Colonic mucosa (tissue), 4 donors: ENCODE measurements around the gene TOMM70. TPM values are rescaled to one million over a fixed set of nuclear protein-coding genes. Genes with fewer than 3 reads are reported as not detected.

Source experiments
- DNase-seq: peaks from one replicate; pipeline ENCODE4 v3.0.0-alpha.2; 2020
- H3K27ac ChIP-seq: fragments of 200-600 bp; one replicate; pipeline ENCODE4 v1.8.0; 2021
- H3K27me3 ChIP-seq: fragments of 200-600 bp; one replicate; pipeline ENCODE4 v1.8.0; 2021
- H3K36me3 ChIP-seq: fragments of 200-600 bp; one replicate; pipeline ENCODE4 v1.8.0; 2021
- H3K4me1 ChIP-seq: fragments of 200-600 bp; one replicate; pipeline ENCODE4 v1.8.0; 2021; ENCODE audit warnings: mild to moderate bottlenecking
- H3K4me3 ChIP-seq: fragments of 200-600 bp; one replicate; pipeline ENCODE4 v1.8.0; 2021
- H3K9ac ChIP-seq, 2 donors: one replicate each; pipeline ENCODE4 v1.7.0; 2013; ENCODE audit warnings: control low read depth in 2 of 2, low read depth in 2 of 2, low read length in 2 of 2
- H3K9me3 ChIP-seq: fragments of 200-600 bp; one replicate; pipeline ENCODE4 v1.8.0; 2021
- intact Hi-C: fragments of 100-400 bp; cut with DNase I; formaldehyde crosslinking; loops from one replicate; pipeline ENCODE4 v1.14.1; 2022
- total RNA-seq, 2 donors: library from RNA; stranded (reverse); fragmentation: NEBNext Ultra II Directional in 1 of 2; extraction: Animal tissue kit (Norgen Biotek cat#: 25700) in 1 of 2; gene quantifications; one replicate each; pipeline ENCODE4 v1.2.1, GENCODE V29; 2021
- TF ChIP-seq, protein P1 (sequence below): fragments of 200-600 bp; IDR thresholded peaks from one replicate; pipeline ENCODE4 v1.8.0; 2022; ENCODE audit warnings: antibody characterized with exemption, mild to moderate bottlenecking
- donor health status: healthy.
- donor health status: DM: no; HTN: no; CAD: no.
- donor health status: DM: no; HTN: no; CAD: no.

Gene TOMM70
- total RNA-seq, 2 donors from 2014 or later: 45.6 to 58.1 TPM

GRCh38 chr3:100426067-100426682, 25.3 kb upstream of the TOMM70 start:
- DNase-seq: peak; percentile 37
- H3K9ac ChIP-seq: no peak overlapping the region
- no peak overlapping the region for H3K4me3 ChIP-seq
- no peaks in the 10 kb centered on the region for H3K27me3 ChIP-seq
- no peaks in the 10 kb centered on the region for H3K9me3 ChIP-seq
- H3K4me1 ChIP-seq: peaks cover 3% of the 10 kb centered on the region
- TF ChIP-seq, protein P1, sequence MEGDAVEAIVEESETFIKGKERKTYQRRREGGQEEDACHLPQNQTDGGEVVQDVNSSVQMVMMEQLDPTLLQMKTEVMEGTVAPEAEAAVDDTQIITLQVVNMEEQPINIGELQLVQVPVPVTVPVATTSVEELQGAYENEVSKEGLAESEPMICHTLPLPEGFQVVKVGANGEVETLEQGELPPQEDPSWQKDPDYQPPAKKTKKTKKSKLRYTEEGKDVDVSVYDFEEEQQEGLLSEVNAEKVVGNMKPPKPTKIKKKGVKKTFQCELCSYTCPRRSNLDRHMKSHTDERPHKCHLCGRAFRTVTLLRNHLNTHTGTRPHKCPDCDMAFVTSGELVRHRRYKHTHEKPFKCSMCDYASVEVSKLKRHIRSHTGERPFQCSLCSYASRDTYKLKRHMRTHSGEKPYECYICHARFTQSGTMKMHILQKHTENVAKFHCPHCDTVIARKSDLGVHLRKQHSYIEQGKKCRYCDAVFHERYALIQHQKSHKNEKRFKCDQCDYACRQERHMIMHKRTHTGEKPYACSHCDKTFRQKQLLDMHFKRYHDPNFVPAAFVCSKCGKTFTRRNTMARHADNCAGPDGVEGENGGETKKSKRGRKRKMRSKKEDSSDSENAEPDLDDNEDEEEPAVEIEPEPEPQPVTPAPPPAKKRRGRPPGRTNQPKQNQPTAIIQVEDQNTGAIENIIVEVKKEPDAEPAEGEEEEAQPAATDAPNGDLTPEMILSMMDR: no peak
- intact Hi-C loops: no loop called here
- no peak overlapping the region for H3K27ac ChIP-seq
- H3K36me3 ChIP-seq: no peaks in the 10 kb centered on the region

- Histone ChIP-seq H3K36me3 (no peaks in the 10 kb centered on the region), H3K9me3 (no peaks in the 10 kb centered on the region), H3K27me3 (no peaks in the 10 kb centered on the region), H3K27ac (no peak overlapping the region), H3K9ac (no peak overlapping the region), H3K4me1 (peaks cover 3% of the 10 kb centered on the region), H3K4me3 (no peak overlapping the region)
- TF ChIP-seq, protein P1: no peak
- intact Hi-C loops: no loop called here
- no peak for DNase-seq
Observed at GRCh38 chr3:100425316-100425715, 24.4 kb upstream of the TOMM70 start.

GRCh38 chr3:100424261-100424660, 23.4 kb upstream of the TOMM70 start:
- Histone ChIP-seq H3K9ac (no peak overlapping the region), H3K27me3 (no peaks in the 10 kb centered on the region), H3K27ac (no peak overlapping the region), H3K36me3 (no peaks in the 10 kb centered on the region), H3K4me3 (no peak overlapping the region), H3K4me1 (peaks cover 3% of the 10 kb centered on the region), H3K9me3 (no peaks in the 10 kb centered on the region)
- intact Hi-C loops: no loop called here
- DNase-seq: no peak
- TF ChIP-seq, protein P1: no peak

DNA sequence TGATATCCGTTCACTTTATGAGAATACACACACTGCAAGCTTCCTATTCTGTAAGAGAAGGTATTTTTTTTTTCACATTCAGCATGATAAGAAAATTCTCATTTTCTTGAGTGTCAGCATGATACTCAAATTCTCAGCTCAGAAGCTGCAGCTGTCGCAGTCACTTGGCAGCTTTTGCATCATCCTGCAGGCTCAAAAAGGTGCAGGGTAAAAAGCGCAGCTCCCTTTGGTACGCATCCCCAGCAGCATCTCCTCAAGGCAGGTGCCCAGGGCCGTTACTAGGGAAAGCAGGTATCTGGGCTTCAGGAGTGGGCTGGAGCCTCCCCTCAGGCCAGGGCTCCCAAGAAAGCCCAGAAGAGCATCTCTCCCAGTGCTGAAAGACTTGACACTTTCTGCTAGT, 22.7 kb upstream of the TOMM70 start:
- TF ChIP-seq, protein P1: no peak
- Histone ChIP-seq H3K9me3 (no peaks in the 10 kb centered on the region), H3K4me1 (peaks cover 3% of the 10 kb centered on the region), H3K4me3 (no peak overlapping the region), H3K9ac (no peak overlapping the region), H3K36me3 (no peaks in the 10 kb centered on the region), H3K27ac (no peak overlapping the region), H3K27me3 (no peaks in the 10 kb centered on the region)
- no peak for DNase-seq
- intact Hi-C loops: no loop called here

- Histone ChIP-seq H3K27ac (no peak overlapping the region), H3K9ac (no peak overlapping the region), H3K9me3 (no peaks in the 10 kb centered on the region), H3K27me3 (no peaks in the 10 kb centered on the region), H3K36me3 (no peaks in the 10 kb centered on the region), H3K4me3 (no peak overlapping the region), H3K4me1 (no peaks in the 10 kb centered on the region)
- TF ChIP-seq, protein P1: no peak
- no peak for DNase-seq
- intact Hi-C loops: no loop called here
Observed at GRCh38 chr3:100420885-100421284, 20.0 kb upstream of the TOMM70 start.
